Measurements from ENCODE around the gene TMEM184B.
A peak's percentile ranks its signal among the peaks of the same experiment; 100 is the strongest.

- TF ChIP-seq CTCF (IDR thresholded peaks at IDR 0.05) (no peak), POLR2A (IDR thresholded peaks at IDR 0.05) (peak; percentile 3)
Observed at GRCh38 chr22:38314933-38315822, 42.4 kb upstream of the TMEM184B start.
